Progenitor cell of endocrine pancreas (in vitro differentiated cells): ENCODE results near the gene FLNC. TPM values are rescaled to one million over a fixed set of nuclear protein-coding genes. Genes with fewer than 3 reads are reported as not detected.

Experiments used
- DNase-seq: peaks from one replicate; pipeline ENCODE4 v3.0.0; 2021; ENCODE audit warnings: low spot score; ENCODE audit not compliant: unreplicated experiment
- H3K27ac Mint-ChIP-seq: 2 replicates; pipeline ENCODE4 v1.8.0; 2021; ENCODE audit warnings: mild to moderate bottlenecking, moderate library complexity, mixed read lengths
- H3K27me3 Mint-ChIP-seq: 2 replicates; pipeline ENCODE4 v1.8.0; 2021; ENCODE audit warnings: mixed read lengths
- H3K36me3 Mint-ChIP-seq: 2 replicates; pipeline ENCODE4 v1.8.0; 2022; ENCODE audit warnings: mixed read lengths; ENCODE audit not compliant: insufficient read depth
- H3K4me1 Mint-ChIP-seq: 2 replicates; pipeline ENCODE4 v1.8.0; 2021; ENCODE audit warnings: low read depth, mixed read lengths
- H3K4me3 Mint-ChIP-seq: 2 replicates; pipeline ENCODE4 v1.8.0; 2021; ENCODE audit warnings: low read depth, mild to moderate bottlenecking, moderate library complexity, mixed read lengths
- H3K9me3 Mint-ChIP-seq: 2 replicates; pipeline ENCODE4 v1.8.0; 2021; ENCODE audit warnings: low read depth, mixed read lengths
- CTCF ChIP-seq: fragments of 200-600 bp; sonication (generic); IDR thresholded peaks from one replicate; pipeline ENCODE4 v1.5.0; 2021; ENCODE audit warnings: antibody characterized with exemption, mild to moderate bottlenecking; ENCODE audit not compliant: unreplicated experiment
- total RNA-seq: library from RNA; stranded (reverse); gene quantifications from 2 replicates; pipeline ENCODE4 v1.2.1, GENCODE V29; 2021

FLNC gene
- total RNA-seq, 1 donor from 2014 or later, result 6.9 TPM

DNA sequence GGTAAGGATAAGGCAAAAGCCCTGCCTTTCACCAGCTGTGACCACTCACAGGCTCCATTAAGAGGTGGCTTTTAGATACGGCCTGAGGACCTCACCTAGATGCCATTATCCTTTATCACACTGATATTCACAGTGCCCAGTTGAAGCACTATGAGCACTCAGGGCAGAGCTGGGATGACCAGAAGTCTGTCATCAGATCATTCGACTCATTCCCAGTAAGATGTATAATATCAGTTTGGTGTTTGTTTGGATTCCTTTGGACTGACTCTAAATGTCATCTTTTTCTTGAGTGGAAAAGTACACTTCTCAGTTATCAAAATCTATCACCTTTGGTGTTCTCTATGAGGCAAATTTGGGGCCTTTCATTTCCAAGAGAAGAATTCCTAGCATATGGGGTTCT lies 19.7 kb upstream of the FLNC start:
- DNase-seq, result no peak
- Mint-ChIP-seq H3K4me1 (peaks cover 3% of the 10 kb centered on the region), H3K27me3 (no peaks in the 10 kb centered on the region), H3K9me3 (no peaks in the 10 kb centered on the region), H3K27ac (no peak overlapping the region), H3K4me3 (no peak overlapping the region), H3K36me3 (peaks cover 17% of the 10 kb centered on the region)
- no peak for TF ChIP-seq CTCF

GRCh38 chr7:128810997-128811396 lies 19.2 kb upstream of the FLNC start:
- Mint-ChIP-seq H3K27me3 (no peaks in the 10 kb centered on the region), H3K36me3 (peaks cover 17% of the 10 kb centered on the region), H3K9me3 (no peaks in the 10 kb centered on the region), H3K4me1 (peaks cover 3% of the 10 kb centered on the region), H3K27ac (no peak overlapping the region), H3K4me3 (no peak overlapping the region)
- no peak for DNase-seq
- TF ChIP-seq CTCF, result no peak

DNA sequence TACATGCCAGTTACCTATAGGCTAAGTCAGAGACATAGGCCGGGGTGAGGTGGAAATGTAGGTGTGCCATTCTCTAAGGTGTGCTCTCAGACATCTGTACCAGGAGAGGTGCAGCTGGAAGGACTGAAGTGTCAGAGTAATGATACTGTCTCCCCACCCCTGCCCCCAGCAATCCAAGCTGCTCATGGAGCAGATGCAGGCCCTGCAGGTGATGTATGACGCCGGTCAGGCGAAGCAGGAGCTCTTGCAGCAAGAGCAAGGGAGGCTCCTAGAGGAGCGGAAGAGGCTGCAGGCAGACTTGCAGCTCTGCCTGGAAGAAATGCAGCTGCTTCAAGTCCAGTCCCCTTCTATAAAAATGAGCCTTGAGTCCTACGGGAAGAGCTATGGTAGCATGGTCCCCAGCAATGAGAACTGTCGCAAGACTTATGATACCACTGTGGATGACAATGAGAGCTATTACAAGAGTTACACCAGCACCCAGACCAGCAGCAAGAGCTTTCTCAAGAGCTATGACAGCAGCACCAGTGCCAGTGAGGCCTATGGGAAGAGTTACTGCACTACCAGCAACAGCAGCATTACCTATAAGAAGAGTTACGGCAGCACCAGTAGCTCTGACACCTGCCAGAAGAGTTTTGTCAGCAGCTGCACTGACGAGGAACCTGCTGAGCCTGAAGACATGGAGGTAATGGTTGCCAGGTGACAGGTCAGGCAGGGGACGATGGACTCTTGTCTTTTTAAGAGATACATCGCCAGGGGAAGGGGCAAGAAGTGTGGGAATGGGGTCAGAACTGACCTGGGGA lies 18.4 kb upstream of the FLNC start:
- H3K27me3 Mint-ChIP-seq, result no peaks in the 10 kb centered on the region
- no peak for DNase-seq
- TF ChIP-seq CTCF, result no peak
- H3K27ac Mint-ChIP-seq, result no peak overlapping the region
- H3K36me3 Mint-ChIP-seq, result peaks cover 10% of the 10 kb centered on the region
- no peaks in the 10 kb centered on the region for H3K9me3 Mint-ChIP-seq
- peaks cover 3% of the 10 kb centered on the region for H3K4me1 Mint-ChIP-seq
- no peak overlapping the region for H3K4me3 Mint-ChIP-seq

GRCh38 chr7:128812514-128813168 lies 17.6 kb upstream of the FLNC start:
- Mint-ChIP-seq H3K27me3 (no peaks in the 10 kb centered on the region), H3K36me3 (peaks cover 9% of the 10 kb centered on the region), H3K4me3 (no peak overlapping the region), H3K9me3 (no peaks in the 10 kb centered on the region), H3K4me1 (peaks cover 3% of the 10 kb centered on the region), H3K27ac (no peak overlapping the region)
- DNase-seq, result no peak
- TF ChIP-seq CTCF, result no peak

GRCh38 chr7:128814499-128814898 lies 15.7 kb upstream of the FLNC start:
- no peak for DNase-seq
- Mint-ChIP-seq H3K9me3 (no peaks in the 10 kb centered on the region), H3K27ac (peak overlapping the region; percentile 47), H3K27me3 (no peaks in the 10 kb centered on the region), H3K4me3 (no peak overlapping the region), H3K36me3 (peaks cover 8% of the 10 kb centered on the region), H3K4me1 (peaks cover 3% of the 10 kb centered on the region)
- TF ChIP-seq CTCF, result no peak
